Measurements from ENCODE around the gene ABCC11.
"Not testable (repeated sequence)": the region's sequence is repeated elsewhere in the genome, so short reads cannot be mapped to it uniquely, and the experiment has no call there.

ABCC11 gene

GRCh38 chr16:48197294-48197693 lies 50.0 kb downstream of the ABCC11 start:
- no peak for DNase-seq

DNA sequence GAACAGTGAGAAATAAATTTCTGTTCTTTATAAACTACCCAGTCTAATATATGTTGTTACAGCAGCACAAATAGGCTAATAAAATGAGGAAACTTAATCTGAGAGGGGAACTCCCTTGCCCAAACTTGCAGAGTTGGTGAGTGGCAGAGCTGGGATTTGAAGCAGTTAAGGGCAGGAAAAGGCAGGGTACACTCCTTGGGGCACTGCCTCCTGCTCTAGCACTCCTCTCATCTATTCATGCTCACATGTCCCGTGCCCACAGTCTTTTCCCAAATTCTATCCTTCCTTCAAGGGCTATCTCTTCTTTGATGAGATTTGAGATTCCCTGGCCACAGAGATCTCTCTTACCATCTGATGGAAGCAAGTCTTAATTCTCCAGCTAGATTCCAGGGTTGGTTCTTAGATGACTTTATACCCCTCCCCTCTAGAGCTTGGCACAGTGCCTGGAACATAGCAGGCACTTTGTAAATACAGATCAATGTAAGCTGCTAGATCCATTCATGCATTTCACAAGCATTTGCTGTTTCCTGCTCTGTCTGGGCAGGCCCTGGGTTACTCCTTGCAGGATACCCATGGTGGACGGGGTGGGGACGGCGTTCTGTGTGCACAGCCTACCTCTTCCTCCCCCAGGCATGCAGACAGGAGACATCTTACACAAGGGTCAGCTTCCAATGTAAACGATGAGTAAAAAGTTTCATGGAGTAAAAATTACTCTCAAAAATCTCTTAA lies 52.3 kb downstream of the ABCC11 start:
- no peak for DNase-seq

- DNase-seq, result no peak
Measured at GRCh38 chr16:48193846-48194245, 53.5 kb downstream of the ABCC11 start.

- DNase-seq, result no peak
Measured at GRCh38 chr16:48188449-48189102, 58.8 kb downstream of the ABCC11 start.

- DNase-seq, result no peak
Measured at GRCh38 chr16:48187779-48188178, 59.6 kb downstream of the ABCC11 start.

- no peak for DNase-seq
Measured at GRCh38 chr16:48184681-48185080, 62.7 kb downstream of the ABCC11 start.

GRCh38 chr16:48182979-48183537 lies 64.3 kb downstream of the ABCC11 start:
- no peak for DNase-seq

GRCh38 chr16:48181746-48182520 lies 65.4 kb downstream of the ABCC11 start:
- DNase-seq, result not testable (repeated sequence)

- DNase-seq, result no peak
Measured at GRCh38 chr16:48180868-48181480, 66.4 kb downstream of the ABCC11 start.

DNA sequence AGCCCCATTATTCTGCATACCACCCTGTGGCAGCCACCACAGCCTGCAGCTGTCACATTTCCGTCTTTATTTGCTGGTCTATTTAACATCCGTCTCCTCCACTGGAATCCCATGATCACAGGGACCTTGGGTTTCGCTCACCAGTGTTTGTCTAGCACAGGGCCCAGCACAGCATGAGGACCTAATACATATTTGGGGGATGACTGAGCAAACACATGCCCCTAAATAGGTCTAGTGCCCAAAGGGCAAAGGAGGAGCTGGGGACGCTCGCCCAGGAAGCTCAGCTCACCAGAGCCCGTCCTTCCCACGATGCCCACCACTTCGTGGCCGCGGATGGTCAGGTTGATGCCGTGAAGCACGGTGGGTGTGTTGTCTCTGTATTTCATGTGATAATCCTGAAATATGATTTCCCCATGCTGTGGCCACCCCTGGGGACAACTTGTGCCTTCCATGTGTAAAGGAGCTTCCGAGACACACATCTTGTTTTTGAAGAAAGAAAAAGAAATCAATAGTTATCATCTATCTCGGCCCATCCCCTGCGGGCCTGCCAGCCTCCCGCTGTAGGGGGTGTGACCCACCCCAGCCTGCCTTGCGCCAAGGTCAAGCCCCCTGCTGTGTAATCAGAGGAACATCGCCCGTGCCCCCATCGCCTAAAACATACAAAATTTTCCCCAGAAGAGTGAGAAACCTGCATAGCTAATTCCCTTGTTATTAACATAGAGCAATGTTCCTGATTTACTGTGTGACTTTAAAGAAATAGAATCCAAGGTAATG lies 70.5 kb downstream of the ABCC11 start:
- DNase-seq, result no peak

DNA sequence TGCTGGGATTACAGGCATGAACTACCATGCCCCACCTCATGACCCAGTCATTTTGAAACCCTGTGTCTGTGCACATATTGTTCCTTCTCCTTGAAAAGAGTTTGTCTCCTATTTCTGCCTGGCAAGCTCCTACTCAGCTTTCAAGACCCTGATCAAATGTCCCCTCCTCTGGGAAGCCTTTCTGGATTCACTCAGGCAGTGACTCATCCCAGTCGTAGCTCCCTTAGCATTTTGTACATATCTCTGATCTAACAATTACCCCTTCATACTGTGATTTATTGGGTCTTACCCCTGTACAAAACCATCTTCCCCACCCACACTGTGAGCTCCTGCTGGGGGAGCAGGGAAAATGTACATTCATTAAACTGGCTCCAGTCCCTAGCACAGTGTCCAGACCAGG lies 73.5 kb downstream of the ABCC11 start:
- no peak for DNase-seq

DNA sequence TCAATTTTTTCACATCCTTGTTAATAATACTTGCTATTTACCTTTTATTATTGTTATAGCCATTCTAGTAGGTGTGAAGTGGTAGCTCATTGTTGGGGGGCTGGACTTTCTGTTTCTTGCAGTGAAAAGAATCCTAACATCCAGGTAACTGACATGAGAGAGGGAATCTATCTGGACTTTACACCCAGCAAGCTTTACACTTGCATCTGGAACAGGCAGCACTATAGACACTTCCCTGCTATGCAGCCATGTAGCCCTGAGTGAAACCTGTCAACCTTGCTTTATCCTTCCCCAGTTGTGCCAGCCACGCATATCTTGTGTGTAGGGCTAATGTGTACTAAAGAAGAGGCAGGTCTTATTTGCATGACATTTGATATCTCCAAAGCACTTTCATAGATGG lies 74.7 kb downstream of the ABCC11 start:
- no peak for DNase-seq

- no peak for DNase-seq
Measured at GRCh38 chr16:48169896-48170295, 77.4 kb downstream of the ABCC11 start.

- DNase-seq, result no peak
Measured at GRCh38 chr16:48168075-48168474, 79.3 kb downstream of the ABCC11 start.

GRCh38 chr16:48166617-48167016 lies 80.7 kb downstream of the ABCC11 start:
- not testable (repeated sequence) for DNase-seq

- no peak for DNase-seq
Measured at GRCh38 chr16:48165961-48166578, 81.3 kb downstream of the ABCC11 start.

- DNase-seq, result peak; percentile 67
Measured at GRCh38 chr16:48164907-48165715, 82.2 kb downstream of the ABCC11 start.

DNA sequence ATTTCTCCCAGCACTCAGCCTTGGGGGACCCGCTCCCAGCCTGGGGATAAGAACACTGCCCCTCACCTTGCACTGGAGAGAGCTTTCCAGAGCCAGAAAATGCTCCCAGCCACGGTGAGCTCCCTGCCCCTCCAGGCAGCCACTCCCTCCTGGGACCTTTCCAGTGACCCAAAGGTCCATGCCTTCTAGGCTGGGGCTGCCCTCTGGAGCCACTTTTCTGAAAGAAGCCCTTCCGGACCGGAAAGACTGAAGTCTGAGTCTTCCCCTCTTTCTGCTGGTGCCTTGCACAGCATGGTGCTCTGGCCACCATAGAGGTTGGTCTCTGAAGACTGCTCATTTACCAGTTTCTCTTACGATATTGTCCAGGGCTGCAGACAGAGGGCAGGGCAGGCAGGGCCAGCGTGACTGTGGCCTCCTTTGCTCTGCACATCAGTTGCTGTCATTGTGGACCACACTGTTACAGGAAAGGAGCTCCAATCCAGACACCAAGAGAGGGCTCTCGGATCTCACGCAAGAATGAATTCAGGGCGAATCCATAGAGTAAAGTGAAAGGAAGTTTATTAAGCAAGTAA lies 84.4 kb downstream of the ABCC11 start:
- DNase-seq, result no peak

- no peak for DNase-seq
Measured at GRCh38 chr16:48161906-48162305, 85.4 kb downstream of the ABCC11 start.

GRCh38 chr16:48160575-48160974 lies 86.8 kb downstream of the ABCC11 start:
- no peak for DNase-seq

All from CD4-positive, alpha-beta T cell treated with Interleukin-6 for 4 hours (primary cell).